ENCODE data around the gene GALR1. TPM values are rescaled to one million over a fixed set of nuclear protein-coding genes. Genes with fewer than 3 reads are reported as not detected.
A peak's percentile ranks its signal among the peaks of the same experiment; 100 is the strongest.
"Not testable (repeated sequence)": the region's sequence is repeated elsewhere in the genome, so short reads cannot be mapped to it uniquely, and the experiment has no call there.

The GALR1 gene
- total and polyA plus RNA-seq, 2 experiments from 2014 or later = not detected

DNA sequence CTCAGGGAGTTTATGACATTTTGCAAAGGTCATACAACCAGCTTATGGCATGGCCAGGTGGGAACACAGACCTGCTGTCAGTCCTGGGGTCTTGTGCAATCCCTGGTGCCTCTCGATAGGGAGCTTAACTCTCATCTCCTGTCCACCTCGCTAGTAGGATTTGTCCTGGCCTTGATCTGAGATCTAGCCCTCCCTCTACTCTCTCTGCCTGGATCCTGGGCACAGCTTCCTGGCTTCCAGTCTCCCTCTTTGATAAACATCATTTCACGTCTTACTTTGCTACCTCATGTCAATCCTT lies 13.8 kb downstream of the GALR1 start:
- TF ChIP-seq, protein P1, sequence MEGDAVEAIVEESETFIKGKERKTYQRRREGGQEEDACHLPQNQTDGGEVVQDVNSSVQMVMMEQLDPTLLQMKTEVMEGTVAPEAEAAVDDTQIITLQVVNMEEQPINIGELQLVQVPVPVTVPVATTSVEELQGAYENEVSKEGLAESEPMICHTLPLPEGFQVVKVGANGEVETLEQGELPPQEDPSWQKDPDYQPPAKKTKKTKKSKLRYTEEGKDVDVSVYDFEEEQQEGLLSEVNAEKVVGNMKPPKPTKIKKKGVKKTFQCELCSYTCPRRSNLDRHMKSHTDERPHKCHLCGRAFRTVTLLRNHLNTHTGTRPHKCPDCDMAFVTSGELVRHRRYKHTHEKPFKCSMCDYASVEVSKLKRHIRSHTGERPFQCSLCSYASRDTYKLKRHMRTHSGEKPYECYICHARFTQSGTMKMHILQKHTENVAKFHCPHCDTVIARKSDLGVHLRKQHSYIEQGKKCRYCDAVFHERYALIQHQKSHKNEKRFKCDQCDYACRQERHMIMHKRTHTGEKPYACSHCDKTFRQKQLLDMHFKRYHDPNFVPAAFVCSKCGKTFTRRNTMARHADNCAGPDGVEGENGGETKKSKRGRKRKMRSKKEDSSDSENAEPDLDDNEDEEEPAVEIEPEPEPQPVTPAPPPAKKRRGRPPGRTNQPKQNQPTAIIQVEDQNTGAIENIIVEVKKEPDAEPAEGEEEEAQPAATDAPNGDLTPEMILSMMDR (IDR thresholded peaks at IDR 0.05; ENCODE audit: low read depth, low read length) = no peak
- Histone ChIP-seq H3K27ac (no peak overlapping the region), H3K4me1 (ENCODE audit: low read depth) (no peaks in the 10 kb centered on the region)

DNA sequence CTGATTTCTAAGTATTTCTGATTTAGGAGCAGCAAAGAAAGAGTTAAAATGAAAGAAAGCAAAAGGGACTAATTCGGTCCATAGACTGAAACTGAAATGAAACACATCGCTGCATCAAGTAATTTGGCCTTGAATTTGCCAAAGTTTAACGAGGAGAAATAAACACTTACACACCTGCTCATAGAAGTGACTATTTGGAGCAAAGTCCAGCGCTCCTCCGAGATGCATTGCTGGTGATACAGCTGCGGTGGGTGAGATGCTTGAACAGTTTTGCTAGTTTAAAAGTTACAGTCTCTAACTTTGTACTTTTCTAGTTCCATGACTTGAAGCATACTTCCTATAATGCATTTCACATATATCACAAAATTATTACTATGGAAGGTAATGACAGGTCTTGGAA lies 18.3 kb downstream of the GALR1 start:
- Histone ChIP-seq H3K9me3 (ENCODE audit: low read depth) (no peaks in the 10 kb centered on the region), H3K4me3 (no peak overlapping the region), H3K36me3 (no peaks in the 10 kb centered on the region), H3K27me3 (no peaks in the 10 kb centered on the region), H3K4me1 (ENCODE audit: low read depth) (no peaks in the 10 kb centered on the region), H3K27ac (no peak overlapping the region)
- TF ChIP-seq, protein P1 (IDR thresholded peaks at IDR 0.05; ENCODE audit: low read depth, low read length) = no peak
- no peak for DNase-seq (ENCODE audit: low read depth in 1 of 2, low spot score in 1 of 2)

More for the DNA sequence above, 13.8 kb downstream of the GALR1 start:
- H3K27me3 ChIP-seq = no peaks in the 10 kb centered on the region
- no peaks in the 10 kb centered on the region for H3K9me3 ChIP-seq (ENCODE audit: low read depth)
- H3K36me3 ChIP-seq = no peaks in the 10 kb centered on the region
- no peak overlapping the region for H3K4me3 ChIP-seq
- DNase-seq (ENCODE audit: low read depth in 1 of 2, low spot score in 1 of 2) = no peak

DNA sequence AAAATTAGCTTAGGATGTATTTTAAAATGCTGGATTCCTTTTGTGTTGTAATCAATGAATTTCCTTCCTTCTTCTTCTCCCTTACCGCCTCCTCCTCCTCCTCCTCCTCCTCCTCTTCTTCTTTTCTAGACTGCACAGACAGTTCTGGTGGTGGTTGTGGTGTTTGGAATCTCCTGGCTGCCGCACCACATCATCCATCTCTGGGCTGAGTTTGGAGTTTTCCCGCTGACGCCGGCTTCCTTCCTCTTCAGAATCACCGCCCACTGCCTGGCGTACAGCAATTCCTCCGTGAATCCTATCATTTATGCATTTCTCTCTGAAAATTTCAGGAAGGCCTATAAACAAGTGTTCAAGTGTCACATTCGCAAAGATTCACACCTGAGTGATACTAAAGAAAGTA lies 18.8 kb downstream of the GALR1 start:
- Histone ChIP-seq H3K27ac (no peak overlapping the region), H3K4me3 (no peak overlapping the region), H3K36me3 (no peaks in the 10 kb centered on the region), H3K27me3 (no peaks in the 10 kb centered on the region), H3K9me3 (ENCODE audit: low read depth) (no peaks in the 10 kb centered on the region), H3K4me1 (ENCODE audit: low read depth) (no peaks in the 10 kb centered on the region)
- TF ChIP-seq, protein P1 (IDR thresholded peaks at IDR 0.05; ENCODE audit: low read depth, low read length) = no peak
- no peak for DNase-seq (ENCODE audit: low read depth in 1 of 2, low spot score in 1 of 2)

DNA sequence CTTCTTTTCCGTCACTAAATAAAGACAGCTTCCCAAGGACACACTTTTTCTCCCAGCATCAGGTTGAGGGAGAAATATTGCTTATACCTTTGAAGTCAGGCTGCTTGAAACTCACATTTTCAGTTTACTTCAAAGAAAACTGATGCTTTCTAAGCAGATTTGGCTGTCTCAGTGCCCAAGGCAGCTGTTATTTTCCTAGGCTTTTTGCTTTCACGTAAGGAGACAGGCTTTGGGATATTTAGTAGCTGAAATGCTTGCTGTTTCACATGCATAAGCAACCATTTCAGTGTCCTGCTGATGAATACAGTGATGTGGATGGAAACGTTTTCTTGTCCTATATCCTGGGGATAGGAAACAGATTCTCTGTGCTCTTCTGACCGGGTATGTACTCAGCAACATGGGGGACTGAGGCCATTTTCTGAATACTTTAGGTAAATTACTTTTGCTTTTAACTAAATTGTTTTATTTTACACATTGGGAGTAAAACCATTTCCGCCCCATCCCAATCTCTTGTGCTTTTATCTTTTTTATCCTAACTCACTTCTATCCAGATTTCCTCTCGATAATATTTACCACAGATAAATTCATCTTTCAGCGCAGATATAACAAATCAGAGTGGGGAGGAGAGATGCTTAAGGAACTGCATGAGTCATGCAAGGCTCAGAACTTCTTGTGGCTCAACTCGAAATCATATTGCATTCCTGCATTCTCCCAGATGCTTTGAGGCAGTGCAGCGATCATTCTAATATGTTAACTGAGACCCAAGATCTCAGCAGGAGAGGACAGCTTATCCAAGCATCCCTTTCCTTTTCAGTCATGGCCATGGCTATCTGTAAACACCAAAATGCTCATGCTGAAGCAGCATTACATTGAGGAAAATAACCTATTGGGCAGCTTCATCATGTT lies 22.2 kb downstream of the GALR1 start:
- H3K27ac ChIP-seq = no peak overlapping the region
- TF ChIP-seq, protein P1 (IDR thresholded peaks at IDR 0.05; ENCODE audit: low read depth, low read length) = no peak
- no peaks in the 10 kb centered on the region for H3K9me3 ChIP-seq (ENCODE audit: low read depth)
- H3K36me3 ChIP-seq = no peaks in the 10 kb centered on the region
- no peaks in the 10 kb centered on the region for H3K4me1 ChIP-seq (ENCODE audit: low read depth)
- no peak overlapping the region for H3K4me3 ChIP-seq
- DNase-seq (ENCODE audit: low read depth in 1 of 2, low spot score in 1 of 2) = peak in 1 of 2 donors; percentile 42
- H3K27me3 ChIP-seq = no peaks in the 10 kb centered on the region

DNA sequence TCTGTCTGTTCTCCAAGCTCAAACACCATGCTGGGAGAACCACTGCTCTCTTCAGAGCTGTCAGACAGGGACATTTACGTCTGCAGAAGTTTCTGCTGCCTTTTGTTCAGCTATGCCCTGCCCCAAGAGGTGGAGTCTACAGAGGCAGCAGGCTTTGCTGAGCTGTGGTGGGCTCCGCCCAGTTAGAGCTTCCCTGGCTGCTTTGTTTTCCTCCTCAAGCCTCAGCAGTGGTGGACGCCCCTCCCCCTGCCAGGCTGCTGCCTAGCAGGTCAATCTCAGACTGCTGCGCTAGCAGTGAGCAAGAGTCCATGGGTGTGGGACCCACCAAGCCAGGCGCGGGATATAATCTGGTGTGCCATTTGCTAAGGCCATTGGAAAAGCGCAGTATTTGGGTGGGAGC lies 41.2 kb downstream of the GALR1 start:
- H3K4me3 ChIP-seq; DNase-seq (ENCODE audit: low read depth in 1 of 2, low spot score in 1 of 2); H3K27ac ChIP-seq; H3K4me1 ChIP-seq (ENCODE audit: low read depth); H3K27me3 ChIP-seq; H3K36me3 ChIP-seq; H3K9me3 ChIP-seq (ENCODE audit: low read depth): not testable (repeated sequence)

DNA sequence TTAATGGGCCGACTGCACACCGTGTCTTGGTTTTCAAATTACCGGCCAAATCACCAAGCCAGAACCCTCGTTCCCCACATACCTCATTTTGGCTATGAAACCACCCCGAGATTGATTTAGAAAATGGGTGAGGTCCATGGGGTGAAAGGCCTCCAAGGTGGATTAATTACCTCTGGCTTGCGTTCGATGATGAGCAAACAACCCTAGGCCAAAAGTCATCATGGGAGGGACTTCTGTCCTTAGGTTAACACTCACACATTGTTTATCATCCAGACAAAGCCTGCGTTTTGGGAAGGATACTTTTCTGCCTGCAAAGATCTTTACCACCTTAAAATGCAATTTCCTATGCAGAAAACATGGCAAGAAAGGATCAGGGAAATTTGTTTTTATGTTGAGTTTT lies 48.5 kb downstream of the GALR1 start:
- TF ChIP-seq, protein P1 (IDR thresholded peaks at IDR 0.05; ENCODE audit: low read depth, low read length) = no peak
- H3K27ac ChIP-seq = no peak overlapping the region

More for the DNA sequence above, 48.5 kb downstream of the GALR1 start:
- H3K27me3 ChIP-seq = no peaks in the 10 kb centered on the region
- H3K9me3 ChIP-seq (ENCODE audit: low read depth) = no peaks in the 10 kb centered on the region
- no peaks in the 10 kb centered on the region for H3K4me1 ChIP-seq (ENCODE audit: low read depth)
- H3K4me3 ChIP-seq = no peak overlapping the region
- H3K36me3 ChIP-seq = no peaks in the 10 kb centered on the region
- DNase-seq (ENCODE audit: low read depth in 1 of 2, low spot score in 1 of 2) = no peak

All from cardiac muscle cell (in vitro differentiated cells and primary cell).